ENCODE results near the gene MRPL27.

Gene MRPL27

DNA sequence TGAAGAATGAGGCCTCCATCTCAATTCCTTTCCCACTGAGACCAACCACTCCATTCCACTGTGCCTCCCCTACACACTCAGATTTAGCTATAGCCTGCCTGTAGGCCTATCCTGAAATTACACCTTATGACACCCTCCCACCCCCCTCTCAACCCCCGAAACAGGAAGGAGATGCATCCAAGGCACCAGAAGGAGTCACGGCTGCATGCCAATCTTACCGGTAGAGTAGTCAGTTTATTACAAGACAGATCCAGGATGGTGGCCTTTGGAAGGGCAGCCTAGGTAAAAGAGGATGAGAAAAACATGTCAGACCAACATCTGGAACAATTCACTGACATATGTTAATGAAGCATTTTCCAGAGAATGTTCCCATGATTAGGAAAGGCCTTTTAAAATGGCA, 21.7 kb upstream of the MRPL27 start:
- Histone ChIP-seq H3K9ac (ENCODE audit: low read length) (no peak overlapping the region), H3K27me3 (ENCODE audit: insufficient read depth, low read length) (no peaks in the 10 kb centered on the region; the same call in 1 of the 2 replicates), H3F3A (ENCODE audit: insufficient read depth, low read length) (no peaks in the 10 kb centered on the region), H4K20me1 (ENCODE audit: insufficient read depth, low read length) (no peaks in the 10 kb centered on the region), H3K9me3 (ENCODE audit: low read length) (no peaks in the 10 kb centered on the region), H3K9me2 (ENCODE audit: low read depth, low read length) (no peaks in the 10 kb centered on the region), H3K4me1 (ENCODE audit: insufficient read depth, low read length, severe bottlenecking) (peaks cover 32% of the 10 kb centered on the region), H3K4me3 (ENCODE audit: low read depth, low read length, poor library complexity, severe bottlenecking) (no peak overlapping the region), H2AFZ (ENCODE audit: low read length) (no peak overlapping the region), H3K4me2 (ENCODE audit: low read length) (no peak overlapping the region), H3K36me3 (ENCODE audit: insufficient read depth, low read length) (peaks cover 54% of the 10 kb centered on the region), H3K79me2 (ENCODE audit: insufficient read depth, low read length) (peaks cover 19% of the 10 kb centered on the region), H3K27ac (ENCODE audit: low read depth, low read length, poor library complexity, severe bottlenecking) (no peak overlapping the region)
- TF ChIP-seq, protein P1, sequence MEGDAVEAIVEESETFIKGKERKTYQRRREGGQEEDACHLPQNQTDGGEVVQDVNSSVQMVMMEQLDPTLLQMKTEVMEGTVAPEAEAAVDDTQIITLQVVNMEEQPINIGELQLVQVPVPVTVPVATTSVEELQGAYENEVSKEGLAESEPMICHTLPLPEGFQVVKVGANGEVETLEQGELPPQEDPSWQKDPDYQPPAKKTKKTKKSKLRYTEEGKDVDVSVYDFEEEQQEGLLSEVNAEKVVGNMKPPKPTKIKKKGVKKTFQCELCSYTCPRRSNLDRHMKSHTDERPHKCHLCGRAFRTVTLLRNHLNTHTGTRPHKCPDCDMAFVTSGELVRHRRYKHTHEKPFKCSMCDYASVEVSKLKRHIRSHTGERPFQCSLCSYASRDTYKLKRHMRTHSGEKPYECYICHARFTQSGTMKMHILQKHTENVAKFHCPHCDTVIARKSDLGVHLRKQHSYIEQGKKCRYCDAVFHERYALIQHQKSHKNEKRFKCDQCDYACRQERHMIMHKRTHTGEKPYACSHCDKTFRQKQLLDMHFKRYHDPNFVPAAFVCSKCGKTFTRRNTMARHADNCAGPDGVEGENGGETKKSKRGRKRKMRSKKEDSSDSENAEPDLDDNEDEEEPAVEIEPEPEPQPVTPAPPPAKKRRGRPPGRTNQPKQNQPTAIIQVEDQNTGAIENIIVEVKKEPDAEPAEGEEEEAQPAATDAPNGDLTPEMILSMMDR (IDR thresholded peaks at IDR 0.05; ENCODE audit: low read length) = no peak
- no peak for TF ChIP-seq EZH2 (IDR thresholded peaks at IDR 0.05; ENCODE audit: borderline replicate concordance, low read length)

- Histone ChIP-seq H3K36me3 (ENCODE audit: insufficient read depth, low read length) (peaks cover 64% of the 10 kb centered on the region), H3F3A (ENCODE audit: insufficient read depth, low read length) (no peaks in the 10 kb centered on the region), H3K79me2 (ENCODE audit: insufficient read depth, low read length) (peaks cover 19% of the 10 kb centered on the region), H3K4me1 (ENCODE audit: insufficient read depth, low read length, severe bottlenecking) (peaks cover 32% of the 10 kb centered on the region), H3K4me2 (ENCODE audit: low read length) (no peak overlapping the region), H3K9me2 (ENCODE audit: low read depth, low read length) (no peaks in the 10 kb centered on the region), H3K9ac (ENCODE audit: low read length) (no peak overlapping the region), H3K9me3 (ENCODE audit: low read length) (no peaks in the 10 kb centered on the region), H3K27me3 (ENCODE audit: insufficient read depth, low read length) (no peaks in the 10 kb centered on the region), H3K4me3 (ENCODE audit: low read depth, low read length, poor library complexity, severe bottlenecking) (no peak overlapping the region), H4K20me1 (ENCODE audit: insufficient read depth, low read length) (no peaks in the 10 kb centered on the region), H3K27ac (ENCODE audit: low read depth, low read length, poor library complexity, severe bottlenecking) (no peak overlapping the region), H2AFZ (ENCODE audit: low read length) (no peak overlapping the region)
- TF ChIP-seq EZH2 (IDR thresholded peaks at IDR 0.05; ENCODE audit: borderline replicate concordance, low read length) = no peak
- TF ChIP-seq, protein P1 (IDR thresholded peaks at IDR 0.05; ENCODE audit: low read length) = no peak
Observed at GRCh38 chr17:50393700-50394099, 20.7 kb upstream of the MRPL27 start.

DNA sequence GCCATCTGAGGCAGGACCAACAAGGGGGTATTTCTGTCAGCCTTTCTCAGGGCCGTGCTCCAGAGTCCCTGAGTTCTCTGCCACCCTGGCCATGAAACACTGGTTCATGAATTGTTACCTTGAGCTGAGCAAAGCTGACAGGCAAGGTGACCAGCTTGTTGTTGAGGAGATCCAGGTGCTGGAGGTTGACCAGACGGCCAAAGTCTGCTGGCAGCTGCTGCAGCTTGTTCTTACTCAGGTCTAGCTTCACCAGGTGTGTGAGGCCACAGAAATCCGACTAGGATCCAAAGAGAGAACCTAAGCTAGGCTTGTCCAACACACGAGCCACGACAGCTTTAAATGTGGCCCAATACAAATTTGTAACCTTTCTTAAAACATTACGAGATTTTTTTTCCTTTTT, 19.6 kb upstream of the MRPL27 start:
- Histone ChIP-seq H3K27ac (ENCODE audit: low read depth, low read length, poor library complexity, severe bottlenecking) (no peak overlapping the region), H2AFZ (ENCODE audit: low read length) (no peak overlapping the region), H3K4me3 (ENCODE audit: low read depth, low read length, poor library complexity, severe bottlenecking) (no peak overlapping the region), H3K9ac (ENCODE audit: low read length) (no peak overlapping the region), H3K9me2 (ENCODE audit: low read depth, low read length) (no peaks in the 10 kb centered on the region), H3K27me3 (ENCODE audit: insufficient read depth, low read length) (no peaks in the 10 kb centered on the region), H3K4me2 (ENCODE audit: low read length) (no peak overlapping the region), H3K36me3 (ENCODE audit: insufficient read depth, low read length) (peaks cover 75% of the 10 kb centered on the region), H3K4me1 (ENCODE audit: insufficient read depth, low read length, severe bottlenecking) (peaks cover 30% of the 10 kb centered on the region), H4K20me1 (ENCODE audit: insufficient read depth, low read length) (no peaks in the 10 kb centered on the region), H3K9me3 (ENCODE audit: low read length) (no peaks in the 10 kb centered on the region), H3F3A (ENCODE audit: insufficient read depth, low read length) (no peaks in the 10 kb centered on the region), H3K79me2 (ENCODE audit: insufficient read depth, low read length) (peaks cover 19% of the 10 kb centered on the region)
- no peak for TF ChIP-seq EZH2 (IDR thresholded peaks at IDR 0.05; ENCODE audit: borderline replicate concordance, low read length)

- Histone ChIP-seq H3K4me2 (ENCODE audit: low read length) (no peak overlapping the region), H3K4me1 (ENCODE audit: insufficient read depth, low read length, severe bottlenecking) (peaks cover 8% of the 10 kb centered on the region), H3K4me3 (ENCODE audit: low read depth, low read length, poor library complexity, severe bottlenecking) (no peak overlapping the region), H3K9ac (ENCODE audit: low read length) (no peak overlapping the region), H3K27me3 (ENCODE audit: insufficient read depth, low read length) (no peaks in the 10 kb centered on the region), H3K79me2 (ENCODE audit: insufficient read depth, low read length) (no peaks in the 10 kb centered on the region), H3K27ac (ENCODE audit: low read depth, low read length, poor library complexity, severe bottlenecking) (no peak overlapping the region), H3K36me3 (ENCODE audit: insufficient read depth, low read length) (peaks cover 99% of the 10 kb centered on the region), H2AFZ (ENCODE audit: low read length) (no peak overlapping the region), H3F3A (ENCODE audit: insufficient read depth, low read length) (no peaks in the 10 kb centered on the region), H3K9me3 (ENCODE audit: low read length) (no peaks in the 10 kb centered on the region), H4K20me1 (ENCODE audit: insufficient read depth, low read length) (no peaks in the 10 kb centered on the region), H3K9me2 (ENCODE audit: low read depth, low read length) (no peaks in the 10 kb centered on the region)
- TF ChIP-seq EZH2 (IDR thresholded peaks at IDR 0.05; ENCODE audit: borderline replicate concordance, low read length) = no peak
- TF ChIP-seq, protein P1 (IDR thresholded peaks at IDR 0.05; ENCODE audit: low read length) = no peak
Observed at GRCh38 chr17:50389534-50389933, 16.6 kb upstream of the MRPL27 start.

All from OCI-LY1 (cell line).